ACHN (cell line): ENCODE data around the gene EPS8L3.
"Not testable (repeated sequence)": the region's sequence is repeated elsewhere in the genome, so short reads cannot be mapped to it uniquely, and the experiment has no call there.

Experiments
- DNase-seq: peaks from one replicate; pipeline ENCODE4 v3.0.0-alpha.2; 2015
- in situ Hi-C: cut with HindIII; loops from 2 replicates; pipeline ENCODE4 v1.10.0; 2017; ENCODE audit warnings: low sequenced_read_pairs, low pct_ligation_motif_present, low pct_unique_long_range_greater_than_20kb

The EPS8L3 gene

DNA sequence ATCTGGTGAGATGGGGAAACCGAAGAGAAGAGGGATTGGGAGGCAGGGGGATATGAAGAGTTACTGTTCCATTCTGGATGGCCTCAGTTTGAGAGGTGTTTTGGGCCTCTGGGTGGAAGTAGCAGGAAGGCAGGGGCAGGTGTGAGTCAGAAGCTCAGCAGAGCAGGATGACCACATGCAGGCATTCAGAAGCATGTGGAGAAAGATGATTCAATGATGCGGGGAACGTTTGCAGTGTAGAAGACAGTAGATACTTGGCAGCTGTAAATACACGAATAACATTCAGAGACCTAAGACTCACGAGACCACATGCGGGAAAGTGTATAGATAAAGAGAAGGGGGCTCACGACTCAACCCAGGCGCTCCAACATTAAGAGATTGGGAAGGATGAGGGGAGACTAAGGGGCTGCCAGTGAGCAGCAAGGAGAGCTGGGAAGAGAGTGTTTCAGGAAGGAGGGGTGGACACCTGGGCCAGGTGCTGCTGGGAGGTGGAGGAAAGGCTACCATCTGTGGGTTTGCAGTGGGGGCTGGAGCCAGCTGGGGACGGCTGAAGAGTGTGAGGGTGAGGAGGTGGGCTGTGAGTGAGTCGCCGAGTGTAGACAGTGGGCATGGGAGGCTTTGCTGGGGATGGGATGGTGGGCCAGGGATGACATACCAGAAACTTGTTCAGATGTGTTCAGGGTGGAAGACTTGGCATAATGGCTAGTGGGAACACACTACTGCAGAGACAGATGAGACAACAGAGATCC, 5.8 kb upstream of the EPS8L3 start:
- in situ Hi-C loops: no loop called here
- peak; percentile 40 for DNase-seq

- in situ Hi-C loops: no loop called here
- no peak for DNase-seq
Measured at GRCh38 chr1:109768820-109769219, 5.1 kb upstream of the EPS8L3 start.

GRCh38 chr1:109768335-109768650, 4.6 kb upstream of the EPS8L3 start:
- DNase-seq: no peak
- in situ Hi-C loops: no loop called here

DNA sequence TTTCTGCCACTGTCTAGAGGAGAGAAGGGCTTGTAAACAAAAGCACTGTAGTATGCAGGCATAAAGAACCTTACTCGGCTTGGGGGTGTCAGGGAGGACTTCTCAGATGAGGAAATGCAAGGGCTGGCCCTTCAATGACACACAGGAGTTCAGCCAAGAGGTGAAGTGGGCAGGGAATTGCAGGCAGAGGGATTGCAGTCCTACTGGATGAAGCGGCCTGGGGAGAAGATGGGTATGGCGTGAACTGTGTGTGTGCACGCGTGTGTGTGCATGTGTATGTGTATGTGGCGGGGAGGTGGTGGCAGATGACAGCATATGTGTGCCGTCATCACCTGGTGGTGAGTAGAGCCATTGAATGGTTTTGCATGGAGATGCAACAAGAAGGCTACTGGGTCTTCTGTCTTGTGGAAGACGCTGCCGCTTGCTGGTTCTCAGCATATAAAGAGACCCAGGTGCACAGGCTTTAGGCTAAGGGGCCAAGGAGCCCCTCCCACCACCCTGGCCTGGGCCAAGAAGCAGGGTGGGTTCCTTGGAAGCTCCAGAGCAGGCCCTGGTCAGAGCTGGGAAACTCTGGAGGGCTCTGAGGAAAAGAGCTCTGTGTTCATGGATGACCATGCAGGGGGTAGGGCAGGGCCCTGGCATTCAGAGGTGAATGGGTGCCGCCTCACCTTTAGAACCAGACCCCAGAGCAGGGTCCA, 4.1 kb upstream of the EPS8L3 start:
- DNase-seq: no peak
- in situ Hi-C loops: no loop called here

DNA sequence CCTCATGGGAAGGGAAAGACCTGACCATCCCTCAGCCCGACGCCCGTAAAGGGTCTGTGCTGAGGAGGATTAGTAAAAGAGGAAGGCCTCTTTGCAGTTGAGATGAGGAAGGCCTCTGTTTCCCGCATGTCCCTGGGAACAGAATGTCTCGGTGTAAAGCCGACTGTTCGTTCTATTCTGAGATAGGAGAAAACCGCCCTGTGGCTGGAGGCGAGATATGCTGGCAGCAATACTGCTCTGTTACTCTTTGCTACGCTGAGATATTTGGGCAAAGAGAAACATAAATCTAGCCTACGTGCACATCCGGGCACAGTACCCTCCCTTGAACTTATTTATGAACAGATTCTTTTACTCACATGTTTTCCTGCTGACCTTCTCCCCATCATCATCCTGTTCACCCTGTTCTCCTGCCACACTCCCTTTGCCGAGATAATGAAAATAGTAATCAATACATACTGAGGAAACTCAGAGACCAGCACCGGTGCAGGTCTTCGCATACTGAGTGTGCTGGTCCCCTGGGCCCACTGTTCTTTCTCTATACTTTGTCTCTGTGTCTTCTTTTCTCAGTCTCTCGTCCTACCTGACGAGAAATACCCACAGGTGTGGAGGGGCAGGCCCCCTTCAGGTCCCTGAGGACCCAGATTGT, 3.4 kb upstream of the EPS8L3 start:
- in situ Hi-C loops, DNase-seq: not testable (repeated sequence)

DNA sequence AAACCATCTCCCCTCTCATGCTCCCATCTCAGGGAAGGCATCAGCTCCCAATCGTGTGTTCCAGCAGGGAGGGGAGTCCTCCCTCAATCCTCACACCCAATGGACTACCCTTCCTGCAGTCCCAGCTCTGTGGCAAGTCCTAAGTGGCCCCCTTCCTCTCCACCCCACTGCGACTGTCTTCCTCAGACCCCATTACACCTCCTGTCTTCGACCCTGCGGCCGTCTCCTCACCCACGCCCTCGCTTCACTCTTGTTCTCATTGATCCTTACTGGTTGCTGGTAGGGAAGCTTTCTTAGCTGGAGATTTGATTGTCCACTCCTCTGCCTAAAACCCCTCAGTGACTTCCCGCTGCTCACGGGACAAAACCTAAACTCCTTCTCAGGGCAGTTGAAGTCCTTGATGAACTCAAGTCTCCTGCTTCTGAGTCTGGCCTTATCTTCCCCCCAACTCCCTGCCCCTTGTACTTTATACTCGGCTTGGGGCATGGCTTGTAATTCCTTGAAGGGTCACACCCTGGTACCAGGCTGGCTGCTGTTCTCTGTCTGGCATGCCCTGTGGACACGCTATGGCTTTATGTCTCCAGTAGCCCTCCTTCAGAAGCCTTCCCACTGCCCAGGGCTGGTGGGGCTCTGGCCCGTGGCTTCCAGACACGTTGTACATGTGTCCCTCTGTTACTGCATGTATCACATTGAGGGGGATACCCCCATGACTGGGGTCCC, 2.3 kb upstream of the EPS8L3 start:
- in situ Hi-C loops: no loop called here
- no peak for DNase-seq

GRCh38 chr1:109765483-109765815, 1.7 kb upstream of the EPS8L3 start:
- in situ Hi-C loops: no loop called here
- no peak for DNase-seq

DNA sequence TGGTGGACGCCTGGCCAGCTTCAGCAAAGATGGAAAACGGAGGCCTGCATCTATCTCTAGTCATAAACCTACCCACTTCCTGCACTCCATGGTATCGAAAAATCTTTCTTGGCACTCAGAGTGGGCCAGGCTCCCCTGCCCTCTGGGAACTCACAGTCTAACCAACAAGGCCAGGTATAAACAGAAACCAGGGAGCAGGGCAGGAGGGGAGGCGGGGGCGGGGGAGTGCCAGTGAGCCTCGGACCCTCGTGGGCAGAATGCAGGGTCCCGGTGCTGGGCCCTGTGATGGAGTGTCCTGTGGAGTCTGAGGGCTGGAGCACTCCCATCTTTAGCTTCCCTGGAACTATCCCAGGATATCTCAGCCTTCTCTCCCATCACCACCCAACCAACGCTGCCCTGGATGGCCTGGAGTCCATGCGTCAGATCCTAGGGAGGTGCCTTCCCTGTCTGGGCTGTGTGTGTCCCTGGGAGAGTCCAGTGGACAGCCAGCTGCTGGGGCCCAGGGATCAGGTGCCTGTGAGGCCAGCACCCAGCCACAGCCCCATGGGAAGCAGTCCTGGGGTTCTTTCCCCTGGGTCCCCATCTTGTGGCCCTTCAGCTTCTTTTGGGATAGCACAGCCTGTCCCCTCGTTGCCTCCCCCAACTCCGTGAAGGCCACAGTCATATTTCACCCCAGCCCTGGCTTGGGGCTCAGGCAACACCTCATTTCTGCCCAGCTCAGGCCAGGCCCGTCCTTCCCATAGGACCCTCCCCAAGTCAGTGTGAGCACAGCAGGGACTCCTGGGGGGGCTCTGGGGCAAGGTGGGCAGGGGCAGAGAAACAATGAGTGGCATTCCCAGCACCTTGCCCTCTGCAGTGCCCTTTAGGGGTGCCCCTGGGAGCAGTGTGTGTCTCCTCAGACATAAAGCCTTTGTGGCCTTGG, 1.1 kb upstream of the EPS8L3 start:
- DNase-seq: no peak
- in situ Hi-C loops: no loop called here

DNA sequence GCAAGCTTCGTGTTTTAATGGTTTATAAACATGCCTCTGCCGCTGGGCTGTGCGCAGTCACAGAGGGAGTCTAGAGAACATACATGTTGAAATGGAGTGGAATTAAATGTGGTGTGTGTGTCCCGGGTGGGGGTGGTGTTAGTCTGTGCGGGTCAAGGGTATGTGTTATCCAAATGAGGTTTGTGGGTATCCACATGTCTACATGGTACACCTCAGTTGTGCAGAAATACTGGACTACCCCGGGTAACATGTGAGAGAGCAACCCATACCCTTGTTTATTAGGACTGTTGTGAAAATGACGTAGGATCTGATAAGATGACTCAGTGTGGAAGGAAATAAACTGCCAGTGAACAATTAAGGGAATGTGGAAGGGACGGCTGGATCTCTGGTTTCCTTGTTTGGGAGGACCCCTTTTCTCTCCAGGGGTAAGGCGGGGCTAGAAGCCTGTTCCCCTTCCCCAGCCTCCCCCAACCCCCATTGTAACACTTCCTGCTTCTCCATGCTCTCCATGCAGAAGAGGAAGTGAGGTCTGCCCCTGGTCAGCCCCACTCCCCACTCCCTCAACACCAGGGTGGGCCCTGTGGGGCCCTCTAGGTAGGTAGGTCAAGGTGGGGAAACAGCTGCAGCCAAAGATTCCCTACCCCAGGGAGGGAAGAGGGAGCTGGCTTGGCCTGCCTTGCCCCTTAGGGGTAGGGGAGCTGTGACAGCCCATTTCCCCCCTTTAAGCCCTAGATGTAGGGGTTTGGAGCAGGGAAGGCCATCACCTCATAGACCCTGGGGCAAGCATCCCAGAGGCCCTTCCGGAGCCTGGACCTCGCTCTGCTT, 690 bp downstream of the EPS8L3 start:
- DNase-seq: no peak

DNA sequence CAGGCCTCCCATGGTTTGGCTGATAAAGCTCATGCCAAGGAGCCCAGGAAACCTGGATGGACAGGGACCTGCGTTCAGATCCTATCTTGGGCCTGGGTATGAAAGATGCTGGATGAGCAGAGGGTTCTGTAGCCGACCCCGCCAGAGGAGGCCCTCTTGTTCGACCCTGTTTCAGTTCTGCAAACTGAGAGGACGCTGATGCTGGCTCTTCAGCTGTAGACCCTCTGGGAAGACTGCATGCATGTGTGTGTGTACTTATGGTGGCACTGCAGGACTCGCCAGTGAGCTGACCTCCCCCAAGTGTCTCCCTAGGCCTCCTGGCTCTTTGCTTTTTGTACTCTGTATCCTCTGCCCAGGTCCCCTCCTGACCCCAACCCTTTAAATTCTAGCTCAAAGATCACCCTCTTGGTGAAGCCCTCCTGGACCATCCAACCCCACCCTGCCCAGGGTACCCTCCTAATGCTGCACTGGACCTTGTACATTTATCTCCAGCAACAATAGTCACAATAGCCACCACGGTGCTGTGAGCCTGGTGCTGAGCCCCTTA, 1.6 kb downstream of the EPS8L3 start:
- DNase-seq: no peak
- in situ Hi-C loops: no loop called here

More for the DNA sequence above, 690 bp downstream of the EPS8L3 start:
- in situ Hi-C loops: no loop called here

GRCh38 chr1:109761227-109762038, 2.3 kb downstream of the EPS8L3 start:
- in situ Hi-C loops: no loop called here
- no peak for DNase-seq

DNA sequence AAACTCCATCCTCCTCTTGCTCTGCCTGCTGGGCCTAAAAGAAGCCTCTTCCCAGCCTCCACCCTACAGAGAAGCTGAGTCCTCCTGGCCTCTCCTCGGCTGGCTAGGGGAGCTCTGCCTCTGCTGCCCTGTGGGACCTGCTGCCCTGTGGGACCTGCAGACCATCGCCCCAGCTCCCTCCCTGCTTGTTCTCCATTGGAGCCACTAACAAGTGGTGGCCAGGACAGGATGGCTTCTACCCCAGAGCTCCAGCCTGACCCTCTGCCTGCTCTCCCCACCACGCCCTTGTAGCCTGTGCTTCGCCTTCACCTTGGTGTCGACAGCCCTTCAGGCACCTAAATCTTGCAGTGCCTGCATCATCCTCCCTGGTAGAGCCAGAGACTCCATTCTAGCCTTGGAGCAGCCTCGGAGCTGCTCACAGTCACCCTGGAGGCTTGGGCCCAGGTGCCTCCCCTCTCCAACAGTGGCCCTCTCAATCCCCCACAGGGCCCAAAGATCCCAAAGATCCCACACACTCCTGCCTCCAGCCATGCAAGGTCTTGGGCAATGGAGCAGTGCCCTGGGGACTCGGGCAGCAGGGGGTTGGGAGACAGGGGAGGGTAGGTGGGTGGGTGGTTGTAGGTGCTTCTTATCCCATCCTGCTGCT, 3.0 kb downstream of the EPS8L3 start:
- in situ Hi-C loops: no loop called here
- no peak for DNase-seq

DNA sequence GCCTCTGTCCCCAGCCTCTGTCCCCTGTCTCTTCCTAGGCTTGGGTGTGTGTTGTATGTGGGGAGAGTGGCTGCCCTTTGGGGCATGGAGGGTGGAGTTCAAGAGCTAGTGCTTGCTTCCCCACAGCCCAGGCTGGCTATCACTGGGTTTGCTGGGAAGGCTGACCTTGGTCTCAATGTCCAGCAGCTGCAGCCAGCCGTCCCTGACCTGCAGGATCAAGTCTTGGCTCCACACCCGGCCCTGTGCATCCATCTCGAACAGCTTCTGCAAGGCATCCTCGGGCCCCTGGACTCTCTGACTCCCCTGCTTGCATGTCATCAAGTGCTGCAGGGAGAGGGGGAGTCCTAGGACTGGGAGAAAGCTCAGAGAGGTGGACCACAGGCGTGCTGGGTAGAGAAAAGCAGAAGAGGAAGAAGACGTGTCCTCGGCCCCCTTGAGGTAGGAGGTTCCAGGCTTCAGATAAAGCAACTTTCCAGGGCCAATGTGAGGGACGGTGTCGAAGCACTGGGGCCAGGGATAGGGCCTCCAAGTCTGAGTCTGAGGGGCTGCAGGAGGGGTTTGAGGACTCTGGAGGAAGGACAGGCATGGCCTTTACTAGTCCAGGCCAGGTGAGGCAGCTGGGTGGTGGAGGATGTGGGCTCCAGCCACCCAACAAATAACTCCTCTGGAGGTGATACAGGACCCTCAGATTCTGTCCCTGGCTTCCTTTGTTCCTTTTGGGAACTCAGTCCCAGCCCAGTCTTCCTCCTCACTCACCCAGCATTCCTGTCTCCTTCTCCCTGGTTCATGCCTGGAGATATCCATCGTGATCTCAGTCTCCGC, 4.0 kb downstream of the EPS8L3 start:
- in situ Hi-C loops: no loop called here

GRCh38 chr1:109757936-109758786, 5.6 kb downstream of the EPS8L3 start:
- in situ Hi-C loops: no loop called here
- DNase-seq: no peak

More for the DNA sequence above, 4.0 kb downstream of the EPS8L3 start:
- DNase-seq: no peak
